Superior temporal gyrus (tissue), 1 donor: ENCODE results near the gene ARL8B.
"Not testable (repeated sequence)": the region's sequence is repeated elsewhere in the genome, so short reads cannot be mapped to it uniquely, and the experiment has no call there.

ENCODE experiments used
- DNase-seq: peaks from one replicate; pipeline ENCODE4 v3.0.0-alpha.2; 2016; ENCODE audit errors: extremely low spot score

The ARL8B gene

GRCh38 chr3:5145120-5145519, 23.0 kb downstream of the ARL8B start:
- DNase-seq, result no peak

- not testable (repeated sequence) for DNase-seq
Measured at GRCh38 chr3:5147152-5147551, 25.1 kb downstream of the ARL8B start.

GRCh38 chr3:5149306-5149880, 27.3 kb downstream of the ARL8B start:
- DNase-seq, result no peak

GRCh38 chr3:5151586-5151985, 29.5 kb downstream of the ARL8B start:
- DNase-seq, result no peak

GRCh38 chr3:5153074-5153473, 31.0 kb downstream of the ARL8B start:
- DNase-seq, result no peak

GRCh38 chr3:5155241-5155640, 33.1 kb downstream of the ARL8B start:
- no peak for DNase-seq

- DNase-seq, result no peak
Measured at GRCh38 chr3:5160321-5160720, 38.2 kb downstream of the ARL8B start.

- DNase-seq, result no peak
Measured at GRCh38 chr3:5160940-5161858, 39.1 kb downstream of the ARL8B start.

- no peak for DNase-seq
Measured at GRCh38 chr3:5162102-5162501, 40.0 kb downstream of the ARL8B start.

- DNase-seq, result no peak
Measured at GRCh38 chr3:5165698-5166097, 43.6 kb downstream of the ARL8B start.

- no peak for DNase-seq
Measured at GRCh38 chr3:5166846-5167245, 44.8 kb downstream of the ARL8B start.

- DNase-seq, result no peak
Measured at GRCh38 chr3:5168110-5168509, 46.0 kb downstream of the ARL8B start.

GRCh38 chr3:5169807-5170206, 47.7 kb downstream of the ARL8B start:
- DNase-seq, result no peak

- DNase-seq, result no peak
Measured at GRCh38 chr3:5170975-5171374, 48.9 kb downstream of the ARL8B start.

- no peak for DNase-seq
Measured at GRCh38 chr3:5172018-5172417, 49.9 kb downstream of the ARL8B start.

GRCh38 chr3:5179036-5179435, 56.9 kb downstream of the ARL8B start:
- DNase-seq, result not testable (repeated sequence)

GRCh38 chr3:5181469-5182141, 59.5 kb downstream of the ARL8B start:
- no peak for DNase-seq

GRCh38 chr3:5183714-5184113, 61.6 kb downstream of the ARL8B start:
- not testable (repeated sequence) for DNase-seq

GRCh38 chr3:5184499-5184898, 62.4 kb downstream of the ARL8B start:
- no peak for DNase-seq

GRCh38 chr3:5185093-5185673, 63.1 kb downstream of the ARL8B start:
- DNase-seq, result no peak

- DNase-seq, result no peak
Measured at GRCh38 chr3:5186089-5186857, 64.2 kb downstream of the ARL8B start.

- no peak for DNase-seq
Measured at GRCh38 chr3:5186858-5187155, 64.7 kb downstream of the ARL8B start.
